GM12891 (cell line): ENCODE results near the gene GOLGA8B.

Experiments used
- POLR2A ChIP-seq: IDR thresholded peaks from 2 replicates; pipeline ENCODE4 v1.6.1; 2011; ENCODE audit warnings: low read depth, low read length, control low read depth
- POLR2AphosphoS5 ChIP-seq: IDR thresholded peaks from 2 replicates; pipeline ENCODE4 v1.6.1; 2011; ENCODE audit warnings: low read depth, low read length, control low read depth
- TAF1 ChIP-seq: IDR thresholded peaks from 2 replicates; pipeline ENCODE4 v1.6.1; 2011; ENCODE audit warnings: low read depth, low read length, control low read depth

DNA sequence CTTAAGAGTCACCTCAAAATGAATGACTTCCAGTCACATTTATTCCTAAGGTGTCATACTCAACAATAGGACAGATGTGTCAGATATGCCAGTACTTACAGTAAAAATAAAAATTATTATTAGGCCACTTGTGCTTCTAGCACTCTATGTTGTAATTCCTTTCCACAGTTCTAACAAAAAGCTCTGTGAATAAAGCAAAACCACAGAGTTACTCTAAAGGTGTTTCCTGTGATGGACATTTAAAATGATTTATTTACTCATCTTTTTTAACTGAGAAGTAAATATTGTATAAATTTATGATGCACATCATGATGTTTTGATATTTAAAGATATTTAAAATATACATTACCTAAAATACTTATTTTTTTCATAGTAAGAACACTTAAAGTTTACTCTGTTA is 13.9 kb upstream of the GOLGA8B start:
- no peak for TF ChIP-seq POLR2AphosphoS5
- TF ChIP-seq POLR2A, result no peak
- TF ChIP-seq TAF1, result no peak
